IPS-18a (cell line): ENCODE data around the gene AKAP3.

Source experiments
- H3K27ac ChIP-seq: one replicate; pipeline ENCODE4 v1.5.1; 2013; ENCODE audit warnings: low read length
- H3K27me3 ChIP-seq: one replicate; pipeline ENCODE4 v1.6.1; 2013; ENCODE audit warnings: mild to moderate bottlenecking, low read length; ENCODE audit not compliant: control insufficient read depth, insufficient read depth
- H3K36me3 ChIP-seq: one replicate; pipeline ENCODE4 v1.6.1; 2013; ENCODE audit warnings: low read depth, low read length; ENCODE audit not compliant: control insufficient read depth
- H3K4me1 ChIP-seq: one replicate; pipeline ENCODE4 v1.6.1; 2013; ENCODE audit warnings: low read depth, low read length; ENCODE audit not compliant: control insufficient read depth
- H3K4me3 ChIP-seq: one replicate; pipeline ENCODE4 v1.5.1; 2013; ENCODE audit warnings: low read length
- H3K9ac ChIP-seq: one replicate; pipeline ENCODE4 v1.6.1; 2013; ENCODE audit warnings: mild to moderate bottlenecking, low read length, moderate library complexity
- H3K9me3 ChIP-seq: one replicate; pipeline ENCODE4 v1.6.1; 2013; ENCODE audit warnings: low read depth, low read length; ENCODE audit not compliant: control insufficient read depth

Gene AKAP3

DNA sequence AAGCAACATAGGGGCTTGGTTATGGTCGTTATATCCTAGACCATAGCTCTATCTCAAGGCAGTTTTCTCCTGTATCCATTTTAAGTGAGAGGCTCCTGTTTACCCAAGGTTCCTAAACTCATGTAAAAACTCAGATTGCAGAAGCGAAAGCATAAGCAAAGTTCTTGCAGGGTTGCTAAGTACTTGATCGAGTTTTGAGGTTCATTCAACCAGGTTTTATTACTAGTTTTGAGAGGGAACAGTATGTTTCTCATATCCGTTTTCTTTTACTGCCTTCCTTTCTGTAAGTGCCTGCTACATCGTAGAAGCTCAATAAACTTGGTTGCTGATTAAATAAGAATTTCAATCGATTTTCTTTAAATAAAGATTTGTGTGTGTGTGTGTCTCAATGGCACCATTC is 5.1 kb downstream of the AKAP3 start:
- Histone ChIP-seq H3K27ac (no peak overlapping the region), H3K9me3 (no peaks in the 10 kb centered on the region), H3K9ac (no peak overlapping the region), H3K27me3 (no peaks in the 10 kb centered on the region), H3K36me3 (no peaks in the 10 kb centered on the region), H3K4me1 (peaks cover 3% of the 10 kb centered on the region), H3K4me3 (no peak overlapping the region)

DNA sequence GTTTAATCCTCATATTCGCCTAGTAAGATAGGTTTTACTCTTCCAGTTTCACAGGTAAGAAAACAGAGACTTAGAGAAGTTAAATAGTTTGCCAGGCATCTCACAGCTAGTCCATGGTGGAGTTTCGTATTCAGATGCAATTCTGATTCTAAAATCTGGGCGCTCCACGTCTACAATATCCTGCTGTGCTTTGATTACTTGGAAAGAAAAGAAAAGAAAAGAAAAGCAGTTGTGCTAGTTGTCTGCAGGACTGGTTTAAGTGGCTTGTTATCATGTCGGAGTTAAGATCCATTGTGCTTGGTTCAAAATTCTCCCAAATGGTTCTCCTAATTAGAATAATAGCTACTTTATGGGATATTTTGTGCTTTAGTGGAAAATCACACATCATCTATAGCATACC is 18.6 kb downstream of the AKAP3 start:
- H3K4me1 ChIP-seq, result peaks cover 18% of the 10 kb centered on the region
- H3K36me3 ChIP-seq, result no peaks in the 10 kb centered on the region
- H3K9me3 ChIP-seq, result no peaks in the 10 kb centered on the region
- peak overlapping the region; percentile 37 for H3K9ac ChIP-seq
- no peaks in the 10 kb centered on the region for H3K27me3 ChIP-seq
- H3K4me3 ChIP-seq, result peak overlapping the region; percentile 54
- no peak overlapping the region for H3K27ac ChIP-seq

- Histone ChIP-seq H3K27ac (no peak overlapping the region), H3K36me3 (no peaks in the 10 kb centered on the region), H3K27me3 (no peaks in the 10 kb centered on the region), H3K4me1 (peaks cover 18% of the 10 kb centered on the region), H3K9ac (no peak overlapping the region), H3K4me3 (no peak overlapping the region), H3K9me3 (no peaks in the 10 kb centered on the region)
Measured at GRCh38 chr12:4628406-4628805, 20.4 kb downstream of the AKAP3 start.

- peaks cover 18% of the 10 kb centered on the region for H3K4me1 ChIP-seq
- H3K9ac ChIP-seq, result no peak overlapping the region
- no peaks in the 10 kb centered on the region for H3K36me3 ChIP-seq
- no peaks in the 10 kb centered on the region for H3K27me3 ChIP-seq
- H3K27ac ChIP-seq, result no peak overlapping the region
- H3K4me3 ChIP-seq, result no peak overlapping the region
- H3K9me3 ChIP-seq, result no peaks in the 10 kb centered on the region
Measured at GRCh38 chr12:4626543-4626942, 22.3 kb downstream of the AKAP3 start.

- Histone ChIP-seq H3K9ac (no peak overlapping the region), H3K4me1 (no peaks in the 10 kb centered on the region), H3K4me3 (no peak overlapping the region), H3K27me3 (no peaks in the 10 kb centered on the region), H3K9me3 (no peaks in the 10 kb centered on the region), H3K27ac (no peak overlapping the region), H3K36me3 (no peaks in the 10 kb centered on the region)
Measured at GRCh38 chr12:4621511-4621910, 27.3 kb downstream of the AKAP3 start.

GRCh38 chr12:4615667-4616066 is 33.2 kb downstream of the AKAP3 start:
- no peaks in the 10 kb centered on the region for H3K27me3 ChIP-seq
- H3K27ac ChIP-seq, result no peak overlapping the region
- peaks cover 11% of the 10 kb centered on the region for H3K36me3 ChIP-seq
- H3K9me3 ChIP-seq, result no peaks in the 10 kb centered on the region
- no peak overlapping the region for H3K4me3 ChIP-seq
- no peaks in the 10 kb centered on the region for H3K4me1 ChIP-seq
- H3K9ac ChIP-seq, result no peak overlapping the region

- Histone ChIP-seq H3K36me3 (peaks cover 11% of the 10 kb centered on the region), H3K27me3 (no peaks in the 10 kb centered on the region), H3K9me3 (no peaks in the 10 kb centered on the region), H3K9ac (no peak overlapping the region), H3K27ac (no peak overlapping the region), H3K4me3 (no peak overlapping the region), H3K4me1 (no peaks in the 10 kb centered on the region)
Measured at GRCh38 chr12:4610481-4610880, 38.4 kb downstream of the AKAP3 start.

GRCh38 chr12:4609071-4609470 is 39.8 kb downstream of the AKAP3 start:
- Histone ChIP-seq H3K4me1 (peaks cover 3% of the 10 kb centered on the region), H3K9ac (no peak overlapping the region), H3K27ac (no peak overlapping the region), H3K9me3 (no peaks in the 10 kb centered on the region), H3K27me3 (no peaks in the 10 kb centered on the region), H3K36me3 (peaks cover 9% of the 10 kb centered on the region), H3K4me3 (no peak overlapping the region)

DNA sequence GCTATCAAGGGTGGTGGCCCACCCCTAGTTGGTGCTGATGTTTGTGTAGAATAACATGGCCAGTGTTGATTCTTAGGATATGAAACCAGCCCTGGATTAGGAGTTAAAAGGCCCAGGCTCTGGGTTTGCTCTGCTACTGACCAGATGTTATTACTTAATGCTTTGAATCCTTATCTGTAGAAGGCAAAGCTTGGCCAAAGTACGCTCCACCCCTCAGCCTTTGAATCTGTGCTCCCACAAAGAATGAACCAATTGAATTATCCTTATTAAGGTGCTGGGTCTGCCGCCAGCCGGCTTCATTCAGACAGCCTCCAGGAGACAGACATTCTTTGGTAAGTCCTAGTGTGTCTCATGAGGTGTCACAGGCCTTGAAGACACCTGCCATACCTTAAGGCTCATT is 41.8 kb downstream of the AKAP3 start:
- Histone ChIP-seq H3K9me3 (no peaks in the 10 kb centered on the region), H3K9ac (no peak overlapping the region), H3K4me1 (peaks cover 3% of the 10 kb centered on the region), H3K27me3 (no peaks in the 10 kb centered on the region), H3K4me3 (no peak overlapping the region), H3K27ac (no peak overlapping the region), H3K36me3 (no peaks in the 10 kb centered on the region)

DNA sequence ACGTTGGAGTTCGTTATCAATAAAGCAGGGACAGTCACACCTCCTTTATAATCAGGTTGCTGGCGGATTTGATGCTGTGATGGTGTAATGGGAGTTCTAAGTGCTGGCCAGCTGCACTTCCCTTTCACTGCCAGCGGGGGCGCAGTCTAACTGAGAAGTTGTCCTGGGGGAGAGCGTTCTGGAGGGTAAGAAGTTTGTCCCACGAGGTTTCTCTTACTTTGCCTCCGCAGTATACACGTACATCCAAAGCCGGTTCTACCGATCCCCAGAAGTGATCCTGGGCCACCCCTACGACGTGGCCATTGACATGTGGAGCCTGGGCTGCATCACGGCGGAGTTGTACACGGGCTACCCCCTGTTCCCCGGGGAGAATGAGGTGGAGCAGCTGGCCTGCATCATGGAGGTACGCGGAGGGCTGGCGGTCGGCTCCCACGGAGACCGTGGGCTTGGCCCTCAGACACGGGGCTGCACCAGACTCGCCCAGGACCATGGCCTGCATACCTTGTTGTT is 44.1 kb downstream of the AKAP3 start:
- Histone ChIP-seq H3K27ac (no peak overlapping the region), H3K9ac (peak overlapping the region; percentile 82), H3K4me1 (peaks cover 3% of the 10 kb centered on the region), H3K4me3 (peak overlapping the region; percentile 98), H3K36me3 (no peaks in the 10 kb centered on the region), H3K9me3 (no peaks in the 10 kb centered on the region), H3K27me3 (no peaks in the 10 kb centered on the region)

DNA sequence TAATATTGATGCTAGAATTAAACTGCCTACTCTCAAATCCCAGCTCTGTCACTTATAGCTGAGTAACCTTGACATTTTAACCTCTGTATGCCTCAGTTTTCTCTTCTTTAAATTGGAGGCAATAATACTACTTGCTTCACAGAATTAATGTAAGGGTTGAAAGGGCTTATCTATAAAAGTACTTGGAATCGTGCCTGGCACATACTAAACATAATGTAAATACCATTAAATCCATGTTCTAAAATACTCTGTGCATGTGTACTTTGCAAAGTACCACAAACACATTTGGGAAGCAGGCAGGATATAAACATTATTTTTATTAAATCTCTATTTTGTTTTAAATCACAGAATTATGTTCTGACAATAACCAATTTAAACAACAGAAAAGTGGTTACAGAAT is 44.9 kb downstream of the AKAP3 start:
- H3K4me1 ChIP-seq, result peaks cover 3% of the 10 kb centered on the region
- no peak overlapping the region for H3K4me3 ChIP-seq
- H3K36me3 ChIP-seq, result no peaks in the 10 kb centered on the region
- H3K9ac ChIP-seq, result no peak overlapping the region
- H3K27ac ChIP-seq, result no peak overlapping the region
- no peaks in the 10 kb centered on the region for H3K9me3 ChIP-seq
- no peaks in the 10 kb centered on the region for H3K27me3 ChIP-seq

DNA sequence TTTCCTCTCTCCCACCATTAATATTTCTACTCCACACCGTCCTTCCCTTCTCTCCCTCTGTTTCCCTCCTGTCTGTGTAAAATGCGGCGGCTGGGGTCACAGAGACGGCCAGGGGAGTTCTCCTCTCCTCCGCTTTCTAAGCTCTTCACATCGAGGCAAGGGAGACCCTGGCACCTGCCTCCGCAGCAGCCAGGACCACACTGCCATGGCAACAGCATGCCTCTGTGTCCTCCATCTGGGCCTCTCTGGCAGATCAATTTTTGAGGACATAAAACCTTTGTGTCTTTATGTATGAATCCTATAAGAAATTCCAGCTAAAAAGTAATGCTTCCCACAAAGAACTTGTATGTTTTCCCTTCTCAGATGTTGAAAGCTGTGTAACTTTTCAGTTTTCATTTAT is 45.4 kb downstream of the AKAP3 start:
- H3K4me1 ChIP-seq, result peaks cover 3% of the 10 kb centered on the region
- H3K9me3 ChIP-seq, result no peaks in the 10 kb centered on the region
- no peak overlapping the region for H3K27ac ChIP-seq
- H3K27me3 ChIP-seq, result no peaks in the 10 kb centered on the region
- no peak overlapping the region for H3K4me3 ChIP-seq
- H3K9ac ChIP-seq, result no peak overlapping the region
- no peaks in the 10 kb centered on the region for H3K36me3 ChIP-seq
